ENCODE data around the gene PATJ.

Gene PATJ

DNA sequence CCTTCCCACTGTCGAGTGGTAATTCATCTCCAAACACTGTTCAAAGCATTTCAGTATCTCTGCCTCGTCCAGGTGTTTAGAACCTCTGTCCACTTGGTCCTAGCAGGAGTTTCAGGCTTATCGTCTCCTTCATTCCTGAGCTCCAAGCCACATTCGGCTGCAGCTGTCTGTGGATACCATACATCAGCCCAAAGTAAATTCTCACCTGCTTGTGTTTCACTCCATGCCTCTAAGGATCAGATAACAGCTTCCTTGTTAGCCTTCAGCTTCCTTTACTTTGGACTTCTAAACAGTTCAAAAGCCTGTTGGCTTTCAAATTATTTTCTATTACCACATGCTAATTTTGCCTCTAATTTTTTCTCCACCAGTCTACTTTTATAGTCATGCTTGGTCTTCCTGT, 233.4 kb downstream of the PATJ start:
- H3K9me3 ChIP-seq (ENCODE audit: insufficient read depth, low read length, severe bottlenecking): no peaks in the 10 kb centered on the region
- no peak for TF ChIP-seq EZH2 (IDR thresholded peaks at IDR 0.05; ENCODE audit: borderline replicate concordance, low read depth, low read length, severe bottlenecking)
- TF ChIP-seq CTCF (IDR thresholded peaks at IDR 0.05; ENCODE audit: borderline replicate concordance, extremely low read depth, low read length, poor library complexity, severe bottlenecking): no peak
- ATAC-seq (ENCODE audit: insufficient read depth, low read depth): no peak

GRCh38 chr1:61976566-61976965, 234.3 kb downstream of the PATJ start:
- no peak overlapping the region for H2AFZ ChIP-seq (ENCODE audit: low read depth, low read length)
- H3K4me1 ChIP-seq (ENCODE audit: insufficient read depth, low read length): no peaks in the 10 kb centered on the region
- DNase-seq (no peak), ATAC-seq (ENCODE audit: insufficient read depth, low read depth) (no peak)
- no peaks in the 10 kb centered on the region for H3K79me2 ChIP-seq (ENCODE audit: insufficient read depth, low read length)
- no peak overlapping the region for H3K4me3 ChIP-seq (ENCODE audit: low read depth in 1 of 2, low read length in 2 of 2)
- H3K9me3 ChIP-seq (ENCODE audit: insufficient read depth, low read length, severe bottlenecking): no peaks in the 10 kb centered on the region
- peaks cover 5% of the 10 kb centered on the region for H3K27me3 ChIP-seq (ENCODE audit: insufficient read depth, low read length, poor library complexity)
- TF ChIP-seq CTCF (IDR thresholded peaks at IDR 0.05; ENCODE audit: borderline replicate concordance, extremely low read depth, low read length, poor library complexity, severe bottlenecking) (no peak), EZH2 (IDR thresholded peaks at IDR 0.05; ENCODE audit: borderline replicate concordance, low read depth, low read length, severe bottlenecking) (no peak)
- H3K4me2 ChIP-seq (ENCODE audit: insufficient read depth, low read length): no peak overlapping the region
- no peaks in the 10 kb centered on the region for H3K36me3 ChIP-seq (ENCODE audit: insufficient read depth, low read length)
- H4K20me1 ChIP-seq (ENCODE audit: insufficient read depth, low read length): no peaks in the 10 kb centered on the region
- H3K9ac ChIP-seq (ENCODE audit: low read depth, low read length): no peak overlapping the region
- no peak overlapping the region for H3K27ac ChIP-seq (ENCODE audit: low read length)

More for the DNA sequence above, 233.4 kb downstream of the PATJ start:
- H3K79me2 ChIP-seq (ENCODE audit: insufficient read depth, low read length): no peaks in the 10 kb centered on the region
- peaks cover 5% of the 10 kb centered on the region for H3K27me3 ChIP-seq (ENCODE audit: insufficient read depth, low read length, poor library complexity)
- no peak for DNase-seq
- no peaks in the 10 kb centered on the region for H3K36me3 ChIP-seq (ENCODE audit: insufficient read depth, low read length)
- H3K4me3 ChIP-seq (ENCODE audit: low read depth in 1 of 2, low read length in 2 of 2): no peak overlapping the region
- no peak overlapping the region for H3K9ac ChIP-seq (ENCODE audit: low read depth, low read length)
- H3K27ac ChIP-seq (ENCODE audit: low read length): no peak overlapping the region
- H4K20me1 ChIP-seq (ENCODE audit: insufficient read depth, low read length): no peaks in the 10 kb centered on the region
- no peaks in the 10 kb centered on the region for H3K4me1 ChIP-seq (ENCODE audit: insufficient read depth, low read length)
- H3K4me2 ChIP-seq (ENCODE audit: insufficient read depth, low read length): no peak overlapping the region
- H2AFZ ChIP-seq (ENCODE audit: low read depth, low read length): no peak overlapping the region

- no peak overlapping the region for H3K4me3 ChIP-seq (ENCODE audit: low read depth in 1 of 2, low read length in 2 of 2)
- H3K27me3 ChIP-seq (ENCODE audit: insufficient read depth, low read length, poor library complexity): peaks cover 2% of the 10 kb centered on the region
- H3K9ac ChIP-seq (ENCODE audit: low read depth, low read length): no peak overlapping the region
- no peak for DNase-seq
- no peak overlapping the region for H3K4me2 ChIP-seq (ENCODE audit: insufficient read depth, low read length)
- H3K27ac ChIP-seq (ENCODE audit: low read length): no peak overlapping the region
- no peaks in the 10 kb centered on the region for H3K4me1 ChIP-seq (ENCODE audit: insufficient read depth, low read length)
- no peaks in the 10 kb centered on the region for H3K36me3 ChIP-seq (ENCODE audit: insufficient read depth, low read length)
- H4K20me1 ChIP-seq (ENCODE audit: insufficient read depth, low read length): no peaks in the 10 kb centered on the region
- TF ChIP-seq CTCF (IDR thresholded peaks at IDR 0.05; ENCODE audit: borderline replicate concordance, extremely low read depth, low read length, poor library complexity, severe bottlenecking) (no peak), EZH2 (IDR thresholded peaks at IDR 0.05; ENCODE audit: borderline replicate concordance, low read depth, low read length, severe bottlenecking) (no peak)
- no peak for ATAC-seq (ENCODE audit: insufficient read depth, low read depth)
- no peaks in the 10 kb centered on the region for H3K9me3 ChIP-seq (ENCODE audit: insufficient read depth, low read length, severe bottlenecking)
- no peaks in the 10 kb centered on the region for H3K79me2 ChIP-seq (ENCODE audit: insufficient read depth, low read length)
- no peak overlapping the region for H2AFZ ChIP-seq (ENCODE audit: low read depth, low read length)
Observed at GRCh38 chr1:61978796-61979195, 236.5 kb downstream of the PATJ start.

GRCh38 chr1:61979729-61980128, 237.4 kb downstream of the PATJ start:
- Histone ChIP-seq H3K36me3 (ENCODE audit: insufficient read depth, low read length) (no peaks in the 10 kb centered on the region), H3K27ac (ENCODE audit: low read length) (no peak overlapping the region), H3K79me2 (ENCODE audit: insufficient read depth, low read length) (no peaks in the 10 kb centered on the region), H3K9ac (ENCODE audit: low read depth, low read length) (no peak overlapping the region), H4K20me1 (ENCODE audit: insufficient read depth, low read length) (no peaks in the 10 kb centered on the region), H3K4me3 (ENCODE audit: low read depth in 1 of 2, low read length in 2 of 2) (no peak overlapping the region), H3K4me1 (ENCODE audit: insufficient read depth, low read length) (no peaks in the 10 kb centered on the region), H3K27me3 (ENCODE audit: insufficient read depth, low read length, poor library complexity) (peaks cover 2% of the 10 kb centered on the region), H3K4me2 (ENCODE audit: insufficient read depth, low read length) (no peak overlapping the region), H3K9me3 (ENCODE audit: insufficient read depth, low read length, severe bottlenecking) (no peaks in the 10 kb centered on the region), H2AFZ (ENCODE audit: low read depth, low read length) (no peak overlapping the region)
- no peak for TF ChIP-seq EZH2 (IDR thresholded peaks at IDR 0.05; ENCODE audit: borderline replicate concordance, low read depth, low read length, severe bottlenecking)
- no peak for TF ChIP-seq CTCF (IDR thresholded peaks at IDR 0.05; ENCODE audit: borderline replicate concordance, extremely low read depth, low read length, poor library complexity, severe bottlenecking)
- ATAC-seq (ENCODE audit: insufficient read depth, low read depth) (no peak), DNase-seq (no peak)

Data from DND-41 (cell line).